GM12878 (cell line): Measurements from ENCODE around the gene MAML2. TPM values are rescaled to one million over a fixed set of nuclear protein-coding genes. Genes with fewer than 3 reads are reported as not detected.

Experiments
- ATAC-seq: fragments of 200-7000 bp; cut with Tn5 transposase; 3 replicates; pipeline ENCODE4 v1.9.1; 2020; ENCODE audit warnings: mild to moderate bottlenecking, moderate library complexity
- BruUV-seq: library from RNA; stranded (reverse); fragments of 400-500 nt; replicated peaks from 2 replicates; lab custom pipeline; 2021; lab: Mats Ljungman, UMichigan
- CTCF ChIA-PET: fragments of 300-600 bp; sonication (Branson Sonifier 250); formaldehyde crosslinking; extraction: SDS; loops from one replicate; lab custom pipeline; 2021; ENCODE audit warnings: inconsistent platforms; lab: Yijun Ruan, JAX
- POLR2A ChIA-PET: fragments of 350-600 bp; formaldehyde crosslinking; extraction: SDS; loops from one replicate; lab custom pipeline; 2021; ENCODE audit warnings: inconsistent platforms; lab: Charles Lee
- RAD21 ChIA-PET: fragments of 300-600 bp; sonication (Branson Sonifier 250); formaldehyde crosslinking; loops from one replicate; lab custom pipeline; 2023; ENCODE audit warnings: antibody characterized with exemption; ENCODE audit not compliant: unreplicated experiment; lab: Charles Lee
- SMC1A ChIA-PET: fragments of 300-600 bp; sonication (Branson Sonifier 250); formaldehyde crosslinking; loops from one replicate; lab custom pipeline; 2023; ENCODE audit not compliant: unreplicated experiment, uncharacterized antibody; lab: Charles Lee
- DNase-seq: peaks from one replicate; pipeline ENCODE4 v3.0.0-alpha.2; 2011; ENCODE audit warnings: low read depth, low spot score
- FAIRE-seq: peaks from 3 replicates; lab custom pipeline; 2011; peaks lifted over from hg19 to GRCh38; lab: Jason Lieb, UNC
- H2AFZ ChIP-seq: 2 replicates; pipeline ENCODE4 v1.6.0; 2011; ENCODE audit warnings: low read depth, low read length, control low read depth; ENCODE audit not compliant: control insufficient read depth
- H3K27ac ChIP-seq: 2 replicates; pipeline ENCODE4 v1.5.1; 2011; ENCODE audit warnings: control low read depth; ENCODE audit not compliant: control insufficient read depth, insufficient read depth
- H3K27me3 ChIP-seq, 2 experiments: replicated peaks in 1 of 2; 2 replicates each; pipeline versions ENCODE4 v1.6.0 to v1.6.1; 2011; ENCODE audit warnings: low read length in 1 of 2; ENCODE audit not compliant: control insufficient read depth in 2 of 2, insufficient read depth in 2 of 2
- H3K36me3 ChIP-seq, 2 experiments: 2 replicates each; pipeline ENCODE4 v1.5.1; 2011; ENCODE audit warnings: low read length in 1 of 2; ENCODE audit not compliant: control insufficient read depth in 2 of 2, insufficient read depth in 2 of 2
- H3K4me1 ChIP-seq: 2 replicates; pipeline ENCODE4 v1.6.1; 2011; ENCODE audit warnings: mild to moderate bottlenecking, low read length, moderate library complexity, mixed read lengths; ENCODE audit not compliant: control insufficient read depth, insufficient read depth
- H3K4me2 ChIP-seq: 2 replicates; pipeline ENCODE4 v1.6.0; 2011; ENCODE audit warnings: control low read depth; ENCODE audit not compliant: control insufficient read depth, insufficient read depth
- H3K4me3 ChIP-seq: fragments of 200-600 bp; sonication (generic); 2 replicates; pipeline ENCODE4 v1.5.1; 2016
- H3K79me2 ChIP-seq: 2 replicates; pipeline ENCODE4 v1.6.0; 2011; ENCODE audit warnings: low read length; ENCODE audit not compliant: control insufficient read depth, insufficient read depth
- H3K9ac ChIP-seq: 2 replicates; pipeline ENCODE4 v1.8.0; 2011; ENCODE audit warnings: low read length, control low read depth, mixed read lengths; ENCODE audit not compliant: control insufficient read depth, insufficient read depth
- H3K9me3 ChIP-seq: replicated peaks from 3 replicates; pipeline ENCODE4 v1.5.1; 2011; ENCODE audit warnings: mild to moderate bottlenecking, low read length; ENCODE audit not compliant: control insufficient read depth, insufficient read depth
- H4K20me1 ChIP-seq: 2 replicates; pipeline ENCODE4 v1.6.0; 2011; ENCODE audit not compliant: control insufficient read depth, insufficient read depth
- ASH2L ChIP-seq: fragments of 300-600, 200-600 bp; sonication (generic); IDR thresholded peaks from 2 replicates; pipeline ENCODE4 v1.6.1; 2017; ENCODE audit warnings: low read depth, mild to moderate bottlenecking, borderline replicate concordance
- CHD4 ChIP-seq: fragments of 200-600 bp; sonication (generic); IDR thresholded peaks from 2 replicates; pipeline ENCODE4 v1.6.1; 2016; ENCODE audit warnings: mild to moderate bottlenecking
- EZH2 ChIP-seq: IDR thresholded peaks from 2 replicates; pipeline ENCODE4 v1.6.1; 2012; ENCODE audit warnings: low read depth, mild to moderate bottlenecking, control low read depth, inconsistent platforms, low read length, borderline replicate concordance; ENCODE audit not compliant: control insufficient read depth
- ZBED1 ChIP-seq: IDR thresholded peaks from 2 replicates; pipeline ENCODE4 v1.6.1; 2016; ENCODE audit warnings: borderline replicate concordance
- ZNF274 ChIP-seq: IDR thresholded peaks from one replicate; pipeline ENCODE4 v1.8.0; 2011; ENCODE audit not compliant: insufficient read length, insufficient read depth
- in situ Hi-C: fragments of 300-500 bp; cut with MboI; formaldehyde crosslinking; loops from 9 replicates; pipeline ENCODE4 v1.14.3; 2018; ENCODE audit warnings: mixed read lengths
- intact Hi-C: fragments of 100-400 bp; cut with micrococcal nuclease; formaldehyde crosslinking; loops from one replicate; pipeline ENCODE4 v1.14.2; 2022; ENCODE audit not compliant: unreplicated experiment
- polyA plus RNA-seq, 11 experiments: library from polyadenylated mRNA; depleted of rRNA in 4 of 11; unstranded in 6 of 11; stranded (reverse) in 5 of 11; fragments of >200 nt; fragmentation: Nextera tagmentation in 4 of 11; fragmentation: Illumina TruSeq in 1 of 11; extraction: Ambion mirVana in 4 of 11; extraction: Trizol in 1 of 11; gene quantifications; 1 replicate in 1 of 11; 2 replicates in 10 of 11; pipeline versions ENCODE4 v1.2.1 to v1.2.3, GENCODE V29; 2011 to 2016; ENCODE audit warnings: inconsistent platforms in 2 of 11, missing spikeins in 2 of 11, low read depth in 1 of 11
- total RNA-seq, 4 experiments: library from RNA; depleted of rRNA in 3 of 4; stranded (reverse); fragments of >200 nt in 3 of 4; fragmentation: Illumina TruSeq in 1 of 4; extraction: Trizol in 1 of 4; gene quantifications; 2 replicates each; pipeline versions ENCODE4 v1.2.1 to v1.2.3, GENCODE V29; 2013 to 2021
- TF ChIP-seq, protein P1 (sequence below): fragments of 450-650 bp; IDR thresholded peaks from 2 replicates; pipeline ENCODE4 v1.6.1; 2017; ENCODE audit warnings: antibody characterized with exemption, mild to moderate bottlenecking, moderate library complexity
- TF ChIP-seq, protein P2 (sequence below): fragments of 450-650 bp; IDR thresholded peaks from 2 replicates; pipeline ENCODE4 v1.6.1; 2016; ENCODE audit warnings: mild to moderate bottlenecking

The MAML2 gene
- total and polyA plus RNA-seq, 10 of the 15 experiments (the other 5 are each of a cell fraction or from before 2014, with no cell fraction given), result 2.5 to 15.1 (median 12.0) TPM

- TF ChIP-seq, protein P1, sequence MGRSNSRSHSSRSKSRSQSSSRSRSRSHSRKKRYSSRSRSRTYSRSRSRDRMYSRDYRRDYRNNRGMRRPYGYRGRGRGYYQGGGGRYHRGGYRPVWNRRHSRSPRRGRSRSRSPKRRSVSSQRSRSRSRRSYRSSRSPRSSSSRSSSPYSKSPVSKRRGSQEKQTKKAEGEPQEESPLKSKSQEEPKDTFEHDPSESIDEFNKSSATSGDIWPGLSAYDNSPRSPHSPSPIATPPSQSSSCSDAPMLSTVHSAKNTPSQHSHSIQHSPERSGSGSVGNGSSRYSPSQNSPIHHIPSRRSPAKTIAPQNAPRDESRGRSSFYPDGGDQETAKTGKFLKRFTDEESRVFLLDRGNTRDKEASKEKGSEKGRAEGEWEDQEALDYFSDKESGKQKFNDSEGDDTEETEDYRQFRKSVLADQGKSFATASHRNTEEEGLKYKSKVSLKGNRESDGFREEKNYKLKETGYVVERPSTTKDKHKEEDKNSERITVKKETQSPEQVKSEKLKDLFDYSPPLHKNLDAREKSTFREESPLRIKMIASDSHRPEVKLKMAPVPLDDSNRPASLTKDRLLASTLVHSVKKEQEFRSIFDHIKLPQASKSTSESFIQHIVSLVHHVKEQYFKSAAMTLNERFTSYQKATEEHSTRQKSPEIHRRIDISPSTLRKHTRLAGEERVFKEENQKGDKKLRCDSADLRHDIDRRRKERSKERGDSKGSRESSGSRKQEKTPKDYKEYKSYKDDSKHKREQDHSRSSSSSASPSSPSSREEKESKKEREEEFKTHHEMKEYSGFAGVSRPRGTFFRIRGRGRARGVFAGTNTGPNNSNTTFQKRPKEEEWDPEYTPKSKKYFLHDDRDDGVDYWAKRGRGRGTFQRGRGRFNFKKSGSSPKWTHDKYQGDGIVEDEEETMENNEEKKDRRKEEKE, result no peak
- TF ChIP-seq CHD4 (no peak), ASH2L (no peak), EZH2 (no peak)
- TF ChIP-seq, protein P2, sequence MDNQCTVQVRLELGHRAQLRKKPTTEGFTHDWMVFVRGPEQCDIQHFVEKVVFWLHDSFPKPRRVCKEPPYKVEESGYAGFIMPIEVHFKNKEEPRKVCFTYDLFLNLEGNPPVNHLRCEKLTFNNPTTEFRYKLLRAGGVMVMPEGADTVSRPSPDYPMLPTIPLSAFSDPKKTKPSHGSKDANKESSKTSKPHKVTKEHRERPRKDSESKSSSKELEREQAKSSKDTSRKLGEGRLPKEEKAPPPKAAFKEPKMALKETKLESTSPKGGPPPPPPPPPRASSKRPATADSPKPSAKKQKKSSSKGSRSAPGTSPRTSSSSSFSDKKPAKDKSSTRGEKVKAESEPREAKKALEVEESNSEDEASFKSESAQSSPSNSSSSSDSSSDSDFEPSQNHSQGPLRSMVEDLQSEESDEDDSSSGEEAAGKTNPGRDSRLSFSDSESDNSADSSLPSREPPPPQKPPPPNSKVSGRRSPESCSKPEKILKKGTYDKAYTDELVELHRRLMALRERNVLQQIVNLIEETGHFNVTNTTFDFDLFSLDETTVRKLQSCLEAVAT, result no peak
Measured at GRCh38 chr11:96217206-96217605, 125.8 kb downstream of the MAML2 start (continued).

- RAD21 ChIA-PET, result interaction anchor here (0.9 to 3.1 kb wide), 8 partner anchors 14 to 178 kb away, joined by 3 to 21 read pairs (median 4); partner anchors contain the start of gene MAML2
- no TSS peak for BruUV-seq
- peaks cover 38% of the 10 kb centered on the region for H3K4me1 ChIP-seq
- ATAC-seq, result peak; percentile 24
- FAIRE-seq, result no peak
- H3K27ac ChIP-seq, result peak overlapping the region; percentile 77
- intact Hi-C loops, result loop anchor here (1.0 to 10.0 kb wide), 2 partner anchors 31 to 291 kb away; partner anchors contain the start of gene MTMR2
- H3K36me3 ChIP-seq, result no peaks in the 10 kb centered on the region
- no peak for DNase-seq
- CTCF ChIA-PET, result interaction anchor here (1.1 to 3.0 kb wide), 5 partner anchors 9 to 125 kb away, joined by 4 to 17 read pairs (median 6); no protein-coding TSS in a partner anchor
- peaks cover 23% of the 10 kb centered on the region for H3K79me2 ChIP-seq
- no peaks in the 10 kb centered on the region for H3K9me3 ChIP-seq
- H3K4me2 ChIP-seq, result peak overlapping the region; percentile 64
- H3K9ac ChIP-seq, result peak overlapping the region; percentile 33; the same call in 1 of the 2 replicates
- in situ Hi-C loops, result no loop called here
- POLR2A ChIA-PET, result interaction anchor here (1.0 kb wide), 1 partner anchor 26 kb away, joined by 3 read pairs; no protein-coding TSS in a partner anchor
- TF ChIP-seq ZNF274, result no peak
- TF ChIP-seq ZBED1, result 0 out of 2 replicates have a peak, but pooled peaks have one; percentile 11
- H4K20me1 ChIP-seq, result no peaks in the 10 kb centered on the region
- SMC1A ChIA-PET, result interaction anchor here (1.0 to 3.5 kb wide), 14 partner anchors 10 to 163 kb away, joined by 3 to 18 read pairs (median 6); partner anchors contain the start of gene MAML2
- H3K27me3 ChIP-seq, result no peaks in the 10 kb centered on the region
- peak overlapping the region; percentile 75 for H2AFZ ChIP-seq
- H3K4me3 ChIP-seq, result peak overlapping the region; percentile 18; the same call in 1 of the 2 replicates
Measured at GRCh38 chr11:96215826-96216225, 127.2 kb downstream of the MAML2 start.
